ENCODE measurements around the gene BACH2.

Gene BACH2

DNA sequence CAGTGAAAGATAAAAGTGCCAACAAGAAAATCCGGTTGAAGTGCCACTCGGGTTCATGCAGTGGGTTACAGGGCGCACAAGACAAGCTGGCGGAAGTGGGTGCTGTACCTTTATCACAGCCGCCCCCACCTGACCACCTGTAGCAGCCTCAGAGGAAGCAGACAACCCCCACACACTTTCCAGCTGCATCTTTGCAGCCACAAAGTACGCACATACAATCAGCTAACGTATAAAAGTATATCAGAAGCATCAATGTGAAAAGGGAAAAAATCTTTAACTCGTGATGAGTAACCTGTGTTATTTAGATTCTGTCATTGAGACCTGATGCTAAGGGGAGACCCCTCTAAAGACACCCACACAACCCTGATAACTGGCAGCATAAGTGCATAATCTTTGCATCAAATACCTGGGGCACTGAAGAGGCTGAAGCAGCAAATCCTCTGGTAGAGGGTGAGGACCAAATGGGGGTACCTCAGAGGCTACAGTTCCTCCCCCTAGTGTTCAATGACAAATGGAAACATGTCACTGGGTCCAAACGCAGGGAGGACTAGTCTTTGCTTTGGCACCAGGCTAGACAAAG is 22.1 kb downstream of the BACH2 start:
- DNase-seq = peak; percentile 92

DNA sequence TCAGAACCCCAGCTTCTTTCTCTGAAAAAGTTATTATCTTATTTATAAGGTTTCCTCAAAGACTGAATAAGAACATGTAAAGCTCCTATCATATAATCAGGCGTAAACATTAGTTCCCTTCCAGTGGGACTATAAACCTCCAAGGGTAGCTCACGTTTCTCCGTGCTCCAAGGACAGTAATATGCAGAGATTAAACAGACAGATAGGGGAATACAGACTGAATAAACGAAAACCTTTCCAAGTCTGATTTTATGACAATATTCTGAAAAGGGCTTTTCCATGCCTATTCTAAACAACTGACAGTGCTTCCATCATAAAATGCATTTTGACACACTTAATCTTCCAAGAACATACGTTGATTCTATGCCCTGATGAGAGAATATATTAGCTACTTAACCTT is 22.8 kb downstream of the BACH2 start:
- DNase-seq = no peak

- DNase-seq = no peak
Measured at GRCh38 chr6:90272895-90273294, 23.7 kb downstream of the BACH2 start.

- peak; percentile 37 for DNase-seq
Measured at GRCh38 chr6:90271831-90272230, 24.8 kb downstream of the BACH2 start.

DNA sequence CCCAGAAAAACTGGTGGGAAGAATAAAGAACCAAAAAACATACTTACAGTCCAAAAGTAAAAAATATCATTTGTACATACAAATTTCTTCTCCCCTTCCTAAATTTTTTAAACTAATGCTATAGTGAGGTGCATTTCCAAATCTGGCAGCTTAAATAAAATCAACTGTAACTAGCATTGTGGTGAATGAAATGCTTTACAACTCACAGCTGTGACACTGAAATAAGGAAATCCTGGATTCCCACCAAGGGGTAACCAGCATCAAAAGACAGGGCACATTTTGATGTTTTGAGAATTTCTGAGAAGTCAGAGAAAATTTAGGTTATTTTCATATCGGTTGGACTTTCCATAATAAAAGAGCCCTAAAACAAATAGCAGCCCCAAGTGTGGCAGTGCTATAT is 27.3 kb downstream of the BACH2 start:
- no peak for DNase-seq

GRCh38 chr6:90268178-90268577 is 28.5 kb downstream of the BACH2 start:
- no peak for DNase-seq

DNA sequence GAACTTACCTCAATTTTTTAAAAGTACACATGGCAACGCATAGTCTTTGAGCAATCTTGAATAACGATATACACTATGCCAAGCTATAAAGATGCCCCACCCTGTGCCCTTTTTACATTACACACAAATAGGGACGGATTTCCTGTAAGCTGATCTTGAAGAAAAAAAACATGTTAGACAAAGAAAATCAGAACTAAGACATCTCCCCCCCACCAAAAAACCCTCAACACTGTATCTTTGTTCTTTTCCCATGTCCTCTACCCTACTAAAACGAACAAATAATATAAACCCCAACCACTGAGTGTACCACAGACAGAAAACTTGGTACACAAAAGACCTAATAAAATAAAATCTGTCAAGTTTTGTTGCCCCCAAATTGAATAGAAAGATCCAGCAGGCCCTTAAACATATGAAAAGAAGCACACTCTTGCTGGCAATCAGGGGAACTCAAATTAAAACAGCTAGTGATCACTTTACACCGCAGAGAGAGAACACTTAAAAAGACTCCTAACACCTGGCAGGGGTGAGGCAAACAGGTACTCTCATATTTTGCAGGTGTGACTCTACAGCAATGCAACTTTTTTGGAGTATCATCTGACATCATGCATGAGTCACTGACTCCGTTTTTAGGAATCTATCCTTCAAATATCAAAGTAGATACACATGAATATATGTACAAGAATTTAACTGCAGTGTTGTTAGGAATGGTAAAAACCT is 29.6 kb downstream of the BACH2 start:
- DNase-seq = peak; percentile 51

GRCh38 chr6:90264561-90264960 is 32.1 kb downstream of the BACH2 start:
- no peak for DNase-seq

- DNase-seq = no peak
Measured at GRCh38 chr6:90263633-90264032, 33.0 kb downstream of the BACH2 start.

GRCh38 chr6:90261801-90262200 is 34.8 kb downstream of the BACH2 start:
- no peak for DNase-seq

DNA sequence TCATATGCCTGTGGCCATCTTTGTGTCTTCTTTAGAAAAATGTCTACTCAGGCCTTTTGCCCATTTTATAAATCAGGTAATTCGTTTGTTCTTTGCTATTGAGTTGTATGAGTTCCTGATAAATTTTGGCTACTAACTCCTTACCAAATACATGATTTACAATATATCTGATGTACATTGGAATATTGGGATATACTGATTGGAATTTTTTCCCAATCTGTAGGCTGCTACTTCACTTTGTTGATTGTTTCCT is 39.2 kb downstream of the BACH2 start:
- DNase-seq = no peak

DNA sequence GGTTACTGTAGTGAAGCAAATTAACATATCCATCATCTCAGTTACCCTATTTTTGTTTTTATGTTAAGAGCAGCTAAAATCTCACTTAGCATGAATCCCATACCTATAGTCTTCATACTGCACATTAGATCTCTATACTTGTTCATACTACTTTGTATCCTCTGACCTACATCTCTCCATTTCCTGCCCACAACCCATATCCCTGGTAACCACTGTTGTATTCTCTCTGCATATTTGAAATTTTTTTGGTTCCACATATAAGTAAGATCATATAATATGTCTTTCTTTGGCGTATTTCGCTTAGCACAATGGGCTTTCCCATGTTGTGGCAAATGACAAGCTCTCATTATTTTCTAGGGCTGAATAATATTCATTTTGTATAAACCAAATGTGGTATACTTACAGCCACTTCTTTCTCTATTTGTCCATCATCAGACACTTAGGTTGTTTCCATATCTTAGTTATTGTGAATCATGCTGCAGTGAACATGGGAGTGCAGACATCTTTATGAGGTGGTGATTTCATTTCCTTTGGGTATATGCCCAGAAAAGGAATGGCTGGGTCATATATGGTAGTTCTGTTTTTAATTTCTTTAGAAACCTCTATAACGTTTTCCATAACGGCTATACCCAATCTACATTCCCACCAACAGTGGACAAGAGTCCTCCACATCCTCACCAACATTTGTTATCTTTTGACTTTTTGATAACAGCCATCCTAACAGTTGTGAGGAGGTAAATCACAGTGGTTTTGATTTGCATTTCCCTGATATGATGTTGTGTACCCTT is 39.8 kb downstream of the BACH2 start:
- DNase-seq = peak; percentile 49

- DNase-seq = no peak
Measured at GRCh38 chr6:90253631-90254030, 43.0 kb downstream of the BACH2 start.

DNA sequence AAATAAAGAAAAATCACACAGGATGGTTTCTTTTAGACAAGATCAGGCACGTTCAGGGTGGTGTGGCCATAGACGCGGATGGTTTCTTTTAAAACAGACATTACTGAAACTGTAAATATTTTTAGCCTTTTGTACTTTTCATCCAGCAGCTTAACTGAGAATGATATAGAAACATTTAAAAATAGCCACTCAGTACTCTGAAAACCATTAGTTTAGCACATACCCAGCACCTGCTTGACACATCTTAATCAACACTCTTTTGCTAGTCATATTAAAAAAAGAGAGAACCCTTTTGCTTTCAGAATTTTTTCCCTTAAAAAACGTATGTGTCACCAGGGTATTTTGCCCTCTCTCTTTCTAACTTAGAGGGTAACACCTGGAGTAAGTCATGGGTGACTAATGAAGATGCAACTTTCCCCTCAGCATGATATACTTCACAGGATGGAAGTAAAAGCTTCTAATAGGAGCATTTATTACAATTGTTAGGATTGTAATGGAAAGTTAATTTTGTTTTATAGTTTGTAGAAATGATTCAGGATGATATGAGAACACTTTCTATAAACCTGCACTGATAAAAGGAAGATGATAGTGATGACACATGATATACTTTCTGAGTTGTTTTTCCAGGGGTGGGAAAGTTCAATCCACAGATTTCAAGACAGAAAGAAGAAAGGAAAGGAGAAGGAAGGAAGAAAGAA is 45.2 kb downstream of the BACH2 start:
- no peak for DNase-seq

DNA sequence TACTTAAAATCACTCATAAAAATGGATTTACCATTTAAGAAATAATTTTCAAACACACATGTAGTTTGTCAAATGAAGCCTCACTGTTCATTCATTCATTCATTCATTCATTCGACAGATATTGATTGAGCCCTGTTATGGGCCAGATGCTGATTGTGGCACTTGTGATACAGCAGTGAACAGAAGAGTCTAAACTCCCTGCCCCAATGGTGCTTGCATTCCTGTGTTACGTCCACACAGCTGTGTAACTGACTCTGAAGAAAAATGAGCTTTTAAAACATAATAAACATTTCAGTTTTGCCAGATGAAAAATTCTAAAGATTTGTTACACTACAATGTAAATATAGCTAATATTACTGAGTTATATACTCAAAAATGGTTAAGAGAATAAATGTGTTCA is 46.2 kb downstream of the BACH2 start:
- DNase-seq = no peak

DNA sequence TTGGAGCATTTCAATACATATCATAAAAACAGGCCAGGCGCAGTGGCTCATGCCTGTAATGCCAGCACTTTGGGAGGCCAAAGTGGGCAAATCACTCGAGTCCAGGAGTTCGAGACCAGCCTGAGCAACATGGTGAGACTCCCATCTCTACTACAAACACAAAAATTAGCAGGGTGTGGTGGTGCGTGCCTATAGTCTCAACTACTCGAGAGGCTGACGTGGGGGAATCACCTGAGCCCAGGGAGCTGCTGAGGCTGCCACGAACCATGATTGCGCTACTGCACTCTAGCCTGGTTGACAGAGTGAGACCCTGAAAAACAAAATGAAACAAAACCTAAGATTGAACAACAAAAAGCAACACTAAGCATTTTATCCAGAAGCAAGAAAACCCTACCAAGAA is 47.2 kb downstream of the BACH2 start:
- peak; percentile 35 for DNase-seq

GRCh38 chr6:90249034-90249433 is 47.6 kb downstream of the BACH2 start:
- DNase-seq = no peak

GRCh38 chr6:90247262-90247661 is 49.4 kb downstream of the BACH2 start:
- DNase-seq = no peak

- no peak for DNase-seq
Measured at GRCh38 chr6:90241229-90241880, 55.3 kb downstream of the BACH2 start.

GRCh38 chr6:90238496-90239266 is 58.0 kb downstream of the BACH2 start:
- DNase-seq = no peak

DNA sequence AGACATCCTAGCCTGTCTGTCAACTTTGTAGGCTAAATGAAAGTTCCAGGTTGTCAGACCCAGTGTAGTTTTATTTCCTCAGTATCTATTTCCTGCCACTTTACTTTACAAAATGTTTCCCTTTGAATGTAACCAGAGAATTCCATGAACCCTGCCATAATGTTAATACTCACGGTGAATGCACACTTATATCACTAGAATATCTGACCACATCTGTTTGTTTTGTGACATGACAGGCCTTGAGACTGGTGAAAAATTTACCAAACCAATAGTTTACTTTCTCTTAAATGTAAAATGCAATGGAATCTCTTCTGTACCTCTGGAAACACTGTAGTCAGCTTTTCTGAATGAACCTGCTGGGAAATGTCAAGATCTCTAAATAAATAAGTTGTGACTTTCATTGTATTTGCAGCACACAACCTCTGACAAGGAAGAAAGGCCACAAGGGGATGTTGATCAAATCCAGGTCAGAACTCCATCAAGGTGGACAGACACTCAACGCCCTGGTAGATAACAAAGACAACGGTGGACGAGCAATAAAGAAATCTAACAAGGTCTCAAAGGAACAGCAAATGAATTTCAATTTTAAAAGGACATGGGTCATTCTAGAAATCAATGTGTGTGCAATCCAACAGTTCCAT is 59.2 kb downstream of the BACH2 start:
- no peak for DNase-seq

DNA sequence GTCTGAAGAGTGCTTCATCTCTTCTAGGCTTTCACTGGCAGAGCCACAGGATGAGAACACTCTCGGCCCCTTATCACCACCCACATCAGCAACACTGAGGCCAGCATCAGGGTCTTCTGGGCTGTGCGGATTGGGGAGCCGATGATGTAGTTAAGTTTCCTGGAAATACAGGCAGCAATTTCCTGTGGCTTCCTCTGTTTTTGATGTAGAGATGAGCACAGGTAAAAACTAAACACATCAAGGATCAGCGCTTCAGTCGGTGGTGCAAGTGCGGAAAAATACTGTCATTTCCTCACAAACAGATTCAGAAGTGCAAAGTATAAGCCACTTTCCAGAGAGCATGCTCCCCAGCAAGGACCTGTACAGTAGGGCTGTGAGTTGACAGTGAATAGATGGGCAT is 62.6 kb downstream of the BACH2 start:
- DNase-seq = peak; percentile 81
